ENCODE data around the gene CACNG5.

Gene CACNG5

GRCh38 chr17:66822009-66822408 lies 12.9 kb upstream of the CACNG5 start:
- no peak for DNase-seq (ENCODE audit: low read depth in 4 of 4, low spot score in 1 of 4)

DNA sequence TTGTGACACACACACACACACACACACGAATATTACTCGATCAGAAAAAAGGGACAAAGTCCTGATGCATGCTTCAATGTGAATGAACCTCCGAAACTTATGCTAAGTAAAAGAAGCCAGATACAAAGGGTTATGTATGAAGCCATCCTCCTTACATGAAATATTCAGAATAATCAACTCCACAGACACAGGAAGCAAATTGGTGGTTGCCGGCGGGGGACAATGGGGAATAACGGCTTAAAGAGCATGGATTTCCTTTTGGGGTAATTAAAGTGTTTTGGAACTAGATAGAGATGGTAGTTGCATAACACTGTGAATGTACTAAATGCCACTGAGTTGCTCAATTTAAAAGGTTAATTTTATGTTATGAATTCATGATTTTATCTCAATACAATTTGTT lies 8.1 kb upstream of the CACNG5 start:
- no peak for DNase-seq (ENCODE audit: low read depth in 4 of 4, low spot score in 1 of 4)

GRCh38 chr17:66829386-66829864 lies 5.5 kb upstream of the CACNG5 start:
- no peak for DNase-seq (ENCODE audit: low read depth in 4 of 4, low spot score in 1 of 4)

DNA sequence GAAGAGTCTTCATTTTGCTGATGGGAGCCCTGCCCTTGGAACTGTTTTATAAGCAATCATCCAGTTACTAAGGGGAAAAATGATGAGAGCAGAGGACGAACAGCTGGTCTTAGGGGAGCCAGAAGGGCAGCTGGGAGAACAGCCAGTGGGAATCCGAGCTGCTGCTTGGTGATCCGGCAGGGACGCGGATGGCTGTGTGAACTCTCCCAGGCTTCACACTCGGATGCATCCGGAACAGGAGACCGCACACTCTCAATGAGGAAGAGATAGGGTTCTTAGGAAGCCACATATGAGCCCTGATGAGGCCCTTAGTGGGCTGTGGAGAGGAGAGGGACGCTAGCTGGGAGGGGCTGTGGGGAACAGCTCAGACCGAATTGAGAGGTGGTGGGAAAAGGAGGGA lies 5.0 kb upstream of the CACNG5 start:
- no peak for DNase-seq (ENCODE audit: low read depth in 4 of 4, low spot score in 1 of 4)

DNA sequence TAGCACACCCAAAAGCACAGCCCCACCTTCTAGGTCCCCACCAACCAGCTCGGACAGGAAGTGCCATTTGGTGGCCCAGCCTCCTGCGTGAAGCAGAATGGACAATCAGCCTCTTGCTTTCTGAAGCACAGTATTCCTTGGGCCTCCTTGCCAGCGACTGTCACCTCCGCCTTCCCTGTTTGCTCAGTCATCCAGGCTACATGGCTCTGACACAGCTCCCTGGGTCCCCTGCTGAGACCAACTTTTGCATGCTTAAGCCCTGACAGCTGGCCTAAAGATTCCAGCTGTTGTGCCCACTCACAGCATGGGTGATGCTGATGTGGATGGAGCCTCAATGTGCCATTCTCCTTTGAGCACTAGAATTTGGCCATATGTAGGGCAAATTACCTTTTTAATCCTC lies 4.5 kb upstream of the CACNG5 start:
- no peak for DNase-seq (ENCODE audit: low read depth in 4 of 4, low spot score in 1 of 4)

DNA sequence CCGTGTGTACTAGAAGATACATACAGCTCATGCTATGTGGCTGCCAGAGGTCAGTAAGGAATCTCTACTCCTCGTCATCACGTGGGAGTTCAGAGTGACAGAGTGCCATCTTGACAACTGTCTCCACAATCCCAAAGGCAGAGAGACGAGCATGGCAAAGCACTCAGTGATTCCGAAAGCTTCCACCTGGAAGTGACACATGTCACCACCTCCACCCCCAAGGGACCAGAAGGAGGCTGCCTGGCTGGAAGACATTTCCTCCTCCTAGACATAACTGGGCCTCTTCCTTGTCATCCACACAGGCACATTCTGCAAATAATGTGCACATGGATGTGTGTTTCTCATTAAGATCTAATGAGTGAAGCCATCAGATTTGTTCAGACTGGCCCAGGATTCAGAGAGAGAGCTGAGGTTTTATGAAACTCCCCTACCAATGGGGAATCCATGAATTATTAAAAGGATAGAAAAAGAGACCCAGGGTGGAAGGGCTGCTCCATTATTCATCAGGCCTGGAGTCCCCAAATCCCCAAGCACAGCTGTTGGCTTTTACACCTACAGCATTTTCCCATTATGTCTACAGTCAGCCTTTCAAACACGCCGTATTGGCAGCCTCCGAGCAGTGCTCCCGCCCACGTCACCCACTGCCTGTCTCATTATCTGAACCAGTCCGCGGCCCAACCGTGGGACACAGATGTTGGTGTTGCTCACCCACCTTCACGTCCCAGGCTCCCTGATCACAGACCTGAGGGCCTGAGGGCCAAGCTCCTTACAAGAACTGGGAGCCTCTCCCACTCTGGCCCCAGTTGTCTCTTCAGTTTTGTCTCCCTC lies 3.3 kb upstream of the CACNG5 start:
- DNase-seq (ENCODE audit: low read depth in 4 of 4, low spot score in 1 of 4), result no peak

- no peak for DNase-seq (ENCODE audit: low read depth in 4 of 4, low spot score in 1 of 4)
These were observed 1.7 kb upstream of the CACNG5 start for GRCh38 chr17:66833201-66833600.

DNA sequence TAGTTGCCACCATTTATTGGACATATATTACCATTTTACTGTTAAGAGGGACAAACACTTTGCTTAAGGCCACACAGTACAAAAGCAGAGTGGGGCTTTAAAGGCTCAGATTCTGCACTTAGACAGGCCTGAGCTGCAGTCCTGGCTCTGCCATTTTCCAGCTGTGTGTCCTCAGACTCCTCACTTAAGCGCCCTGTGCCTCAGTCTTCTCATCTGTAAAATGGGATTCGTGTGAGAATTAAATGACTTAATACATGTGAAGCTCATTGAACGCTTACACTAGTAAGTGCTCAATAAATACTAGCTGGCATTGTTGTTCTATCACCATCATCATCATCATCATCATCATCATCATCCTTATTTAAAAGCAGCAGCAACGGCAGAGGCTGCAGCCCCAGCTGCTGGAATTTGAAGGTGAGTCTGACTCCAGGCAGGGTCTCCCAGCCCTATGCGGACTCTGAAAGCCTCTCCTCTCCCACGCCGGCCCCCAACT lies 445 bp upstream of the CACNG5 start:
- no peak for DNase-seq (ENCODE audit: low read depth in 4 of 4, low spot score in 1 of 4)

DNA sequence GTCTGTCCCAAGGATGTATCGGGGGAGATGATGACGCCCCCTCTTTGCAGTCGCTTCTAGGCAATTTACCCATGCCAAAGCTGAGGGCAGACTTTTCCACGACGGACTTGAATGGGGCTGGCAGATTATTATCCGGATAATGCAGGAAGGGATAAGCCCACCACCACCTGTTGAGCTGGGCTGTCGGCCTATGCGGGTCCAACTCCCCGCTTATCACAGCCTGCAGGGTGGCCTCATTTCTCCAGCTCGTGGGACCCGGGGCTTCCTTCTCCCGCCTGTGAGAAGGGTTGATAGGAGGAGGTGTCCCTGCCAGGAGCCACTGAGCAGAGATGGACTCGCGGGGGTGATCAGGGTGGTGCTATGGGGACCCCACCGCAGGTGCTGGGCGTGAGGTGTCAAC lies 559 bp downstream of the CACNG5 start:
- DNase-seq (ENCODE audit: low read depth in 4 of 4, low spot score in 1 of 4), result no peak

DNA sequence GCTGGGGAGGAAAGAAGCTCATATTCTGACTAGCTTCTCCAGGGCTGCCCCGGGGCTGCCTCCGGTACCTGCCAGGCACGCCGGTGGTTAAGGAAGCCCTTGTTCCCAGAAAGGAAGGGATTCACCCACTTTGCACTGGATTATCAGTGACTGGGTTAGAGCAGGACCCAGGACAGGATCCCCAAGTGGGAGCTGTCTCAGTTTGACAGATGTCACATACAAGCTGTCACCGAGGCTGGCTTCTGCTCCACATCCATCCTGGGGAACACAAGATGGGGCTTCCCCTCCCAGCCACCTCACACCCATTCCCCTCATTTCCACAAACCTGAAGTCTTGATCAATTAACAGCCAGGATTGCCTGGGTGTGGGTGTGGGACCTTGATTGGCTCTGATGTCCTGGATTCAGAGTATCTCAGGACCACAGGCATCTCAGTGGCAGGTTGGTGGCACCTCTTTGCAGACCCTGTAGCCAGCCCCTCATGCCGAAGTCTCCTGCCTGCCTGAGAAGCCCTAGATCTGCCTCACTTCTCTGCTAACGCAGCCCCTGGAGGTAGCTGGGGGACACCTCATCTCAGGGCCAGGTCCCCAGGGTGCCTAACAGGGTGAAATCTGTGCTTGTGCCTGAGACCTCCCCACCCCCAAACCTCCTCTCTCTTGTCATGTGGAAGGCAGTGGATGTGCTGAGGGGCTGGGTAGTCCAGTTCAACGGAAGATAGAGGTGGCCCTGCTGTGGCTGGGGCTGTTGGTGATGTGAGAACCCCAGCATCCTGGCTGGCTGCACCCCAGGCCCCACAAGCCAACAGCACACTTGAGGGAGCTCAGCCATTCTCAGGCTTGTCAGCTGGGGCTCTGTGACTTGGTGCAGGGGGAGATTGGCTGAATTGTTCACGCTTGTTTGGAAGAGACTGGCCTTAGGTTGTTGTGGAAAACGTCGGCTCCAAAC lies 1.4 kb downstream of the CACNG5 start:
- no peak for DNase-seq (ENCODE audit: low read depth in 4 of 4, low spot score in 1 of 4)

DNA sequence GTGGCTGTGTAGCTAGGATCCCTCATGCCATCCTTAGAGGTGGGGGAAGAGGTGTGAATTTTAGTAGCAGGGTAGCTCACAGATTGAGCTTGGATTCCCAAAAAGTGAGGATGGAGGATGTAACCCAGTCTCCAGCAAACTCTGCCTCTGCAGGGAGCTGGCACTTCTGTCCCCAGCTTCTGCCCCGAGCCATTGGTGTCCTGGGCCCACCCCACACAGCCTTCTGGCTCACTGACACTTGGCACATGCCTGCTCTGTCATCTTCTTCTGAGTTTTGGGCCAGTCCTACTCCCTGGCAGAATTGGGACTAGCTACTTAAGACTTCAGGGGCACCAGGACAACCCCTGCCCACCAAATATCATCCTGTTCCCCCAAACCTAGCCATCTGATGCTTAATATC lies 2.3 kb downstream of the CACNG5 start:
- DNase-seq (ENCODE audit: low read depth in 4 of 4, low spot score in 1 of 4), result no peak

DNA sequence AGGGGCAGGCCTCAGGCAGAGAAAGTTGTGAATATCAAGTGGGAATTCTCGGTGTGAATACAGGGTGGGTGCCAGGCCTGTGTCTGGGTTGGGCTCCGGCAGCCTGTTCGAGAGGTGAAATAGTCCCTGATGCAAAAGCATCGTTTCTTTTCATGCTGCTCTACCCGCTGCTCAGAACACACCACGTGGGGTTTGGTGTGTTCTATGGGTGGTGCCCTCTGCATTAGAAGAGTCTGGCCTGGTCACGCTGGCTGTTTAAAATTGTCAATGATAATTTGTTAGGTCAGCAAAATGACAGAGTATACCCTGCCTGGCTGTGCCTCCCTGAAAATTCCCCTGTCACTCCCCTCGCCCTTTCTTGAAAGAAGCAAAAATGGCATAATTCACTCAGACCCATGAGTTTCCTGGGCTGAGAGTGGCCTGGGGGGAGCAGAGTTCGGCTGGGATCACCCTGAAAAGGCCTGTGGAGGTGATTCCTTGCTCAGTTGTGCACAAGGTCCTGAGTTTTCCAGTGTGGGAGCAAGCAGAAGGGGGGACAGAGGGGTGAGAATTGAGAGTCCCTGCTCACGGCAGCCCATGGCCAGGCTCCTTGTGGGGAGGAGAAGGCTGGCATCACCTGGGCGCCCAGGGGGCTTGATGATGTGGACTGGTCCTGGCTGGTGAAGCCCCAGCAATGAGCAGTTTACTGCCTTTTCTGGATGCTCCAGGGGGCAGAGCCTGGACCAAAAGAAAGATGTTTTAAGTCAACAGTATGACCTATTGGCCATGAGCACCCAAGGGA lies 3.2 kb downstream of the CACNG5 start:
- DNase-seq (ENCODE audit: low read depth in 4 of 4, low spot score in 1 of 4), result no peak

- no peak for DNase-seq (ENCODE audit: low read depth in 4 of 4, low spot score in 1 of 4)
These were observed 4.7 kb downstream of the CACNG5 start for GRCh38 chr17:66839616-66840015.

- no peak for DNase-seq (ENCODE audit: low read depth in 4 of 4, low spot score in 1 of 4)
These were observed 5.1 kb downstream of the CACNG5 start for GRCh38 chr17:66840061-66840460.

DNA sequence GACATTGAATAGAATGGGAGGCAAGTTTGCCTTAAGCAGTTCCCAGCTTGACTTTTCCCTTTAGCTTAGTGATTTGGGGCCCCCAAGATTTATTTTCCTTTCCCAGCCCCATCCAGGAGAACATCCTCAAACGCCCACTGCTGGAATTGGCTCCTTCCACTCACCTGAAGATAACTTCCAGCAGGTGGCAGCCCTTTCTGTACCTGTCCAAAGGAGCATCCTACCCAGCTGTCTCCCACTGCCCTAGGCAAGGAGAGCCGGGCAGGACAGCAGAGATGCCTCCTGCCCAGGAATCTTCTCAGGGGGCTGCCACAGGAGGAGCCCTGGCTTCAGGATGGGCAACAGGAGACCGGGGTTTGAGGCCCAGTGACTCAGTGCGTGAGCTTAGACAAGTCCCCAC lies 6.4 kb downstream of the CACNG5 start:
- no peak for DNase-seq (ENCODE audit: low read depth in 4 of 4, low spot score in 1 of 4)

GRCh38 chr17:66841744-66842143 lies 6.8 kb downstream of the CACNG5 start:
- DNase-seq (ENCODE audit: low read depth in 4 of 4, low spot score in 1 of 4), result no peak

DNA sequence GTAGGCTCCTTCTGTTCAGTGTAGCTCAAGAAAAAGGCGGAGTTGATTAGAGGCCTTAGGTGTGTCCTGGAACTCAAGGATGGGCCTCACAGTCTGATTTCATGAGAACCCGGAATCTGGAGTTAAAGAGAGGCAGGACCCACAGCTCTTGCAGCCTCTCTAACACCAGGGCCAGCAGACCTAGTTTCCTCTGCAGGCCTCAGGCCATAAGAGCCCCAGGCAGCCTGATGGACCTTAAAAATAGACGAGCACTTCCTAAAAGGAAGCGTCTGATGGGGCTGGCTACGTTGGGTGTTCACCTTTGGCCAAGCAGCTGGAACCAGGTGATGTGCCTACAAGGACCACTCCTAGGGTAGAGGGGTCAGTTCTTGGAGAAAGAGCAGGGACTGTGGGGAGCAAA lies 7.6 kb downstream of the CACNG5 start:
- no peak for DNase-seq (ENCODE audit: low read depth in 4 of 4, low spot score in 1 of 4)

DNA sequence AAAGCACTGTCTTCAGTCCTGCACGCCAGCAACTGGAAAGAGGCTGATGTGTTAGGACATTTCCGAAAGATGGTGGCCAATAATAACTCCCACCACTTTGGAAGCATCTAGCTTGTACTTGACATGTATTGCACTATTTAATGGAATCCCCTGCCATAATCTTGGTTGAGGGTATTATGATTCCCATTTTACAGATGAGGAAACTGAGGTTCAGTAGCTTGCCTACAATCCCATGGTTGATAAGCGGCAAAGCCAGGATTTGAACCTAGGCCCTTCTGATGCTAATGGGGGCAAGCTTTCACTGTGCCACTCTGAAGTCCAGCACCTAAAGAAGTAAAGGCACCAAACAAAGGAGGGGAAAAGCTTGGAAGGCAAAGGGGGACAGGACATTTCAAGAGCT lies 8.0 kb downstream of the CACNG5 start:
- no peak for DNase-seq (ENCODE audit: low read depth in 4 of 4, low spot score in 1 of 4)

- no peak for DNase-seq (ENCODE audit: low read depth in 4 of 4, low spot score in 1 of 4)
These were observed 8.7 kb downstream of the CACNG5 start for GRCh38 chr17:66843627-66844026.

DNA sequence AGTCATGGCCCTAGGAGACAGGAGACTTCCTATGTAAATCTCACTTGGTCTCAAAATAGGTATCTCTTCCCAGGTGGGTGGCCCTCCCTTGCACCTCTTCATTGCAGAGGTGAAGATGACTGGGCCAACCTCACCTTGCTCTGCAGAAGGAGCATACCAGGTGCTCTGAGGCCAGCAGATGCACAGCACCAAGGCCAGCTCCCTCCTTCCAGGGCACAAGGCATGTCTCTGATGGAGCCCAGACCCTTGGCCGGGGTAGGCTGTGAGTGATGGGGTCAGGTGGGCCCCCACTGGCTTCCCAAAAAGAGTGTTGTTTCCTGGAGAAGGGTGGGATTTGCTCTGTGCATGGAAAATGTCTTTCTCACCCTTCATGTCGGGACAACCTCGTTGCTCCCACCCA lies 12.8 kb downstream of the CACNG5 start:
- DNase-seq (ENCODE audit: low read depth in 4 of 4, low spot score in 1 of 4), result no peak

DNA sequence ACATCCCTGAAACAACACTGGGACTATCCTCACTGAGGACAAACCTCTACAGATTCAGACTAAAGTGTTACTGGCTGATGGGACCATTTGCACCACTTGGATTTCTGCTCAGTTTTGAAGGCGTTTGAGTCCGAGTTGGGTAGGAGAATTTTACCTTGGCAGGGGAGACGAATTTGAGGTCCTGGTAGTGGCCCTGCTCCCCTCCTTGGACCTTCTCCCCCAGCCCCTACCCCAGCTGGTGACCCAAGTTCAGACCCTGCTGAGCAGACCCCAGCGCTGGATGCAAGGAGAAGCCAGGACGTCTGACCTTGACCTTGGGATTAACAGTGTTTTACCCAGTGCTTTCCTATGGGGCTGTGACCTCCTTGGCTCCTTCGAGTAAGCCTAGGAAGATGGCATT lies 13.6 kb downstream of the CACNG5 start:
- DNase-seq (ENCODE audit: low read depth in 4 of 4, low spot score in 1 of 4), result no peak

All from stimulated activated CD4-positive, alpha-beta T cell treated with anti-CD3 and anti-CD28 coated beads, Interleukin-1b, Interleukin-23, amount 100 ng/mL, for 24 hours (primary cell).